IMR-90 (cell line): ENCODE results near the gene MAML3. TPM values are rescaled to one million over a fixed set of nuclear protein-coding genes. Genes with fewer than 3 reads are reported as not detected.
A peak's percentile ranks its signal among the peaks of the same experiment; 100 is the strongest.

Source experiments
- ATAC-seq: fragments of 200-7000 bp; cut with Tn5 transposase; 2 replicates; pipeline ENCODE4 v1.9.1; 2020; ENCODE audit warnings: low read depth, mild to moderate bottlenecking, moderate library complexity
- BruUV-seq: library from RNA; stranded (reverse); fragments of 400-500 nt; replicated peaks from 2 replicates; lab custom pipeline; 2021; lab: Mats Ljungman, UMichigan
- CTCF ChIA-PET: fragments of 300-600 bp; formaldehyde crosslinking; extraction: SDS; loops from one replicate; lab custom pipeline; 2021; ENCODE audit warnings: antibody characterized with exemption; lab: Yijun Ruan, JAX
- POLR2A ChIA-PET: fragments of 300-600 bp; sonication (Branson Sonifier 250); formaldehyde crosslinking; loops from one replicate; lab custom pipeline; 2022; ENCODE audit warnings: antibody characterized with exemption; ENCODE audit not compliant: unreplicated experiment; lab: Charles Lee
- DNase-seq: peaks from one replicate; pipeline ENCODE4 v3.0.0; 2013
- H2AFZ ChIP-seq: replicated peaks from 2 replicates; pipeline ENCODE3; 2013; ENCODE audit warnings: low read length, mild to moderate bottlenecking; ENCODE audit not compliant: poor library complexity
- H2AK5ac ChIP-seq: 2 replicates; pipeline ENCODE4 v1.6.1; 2013; ENCODE audit warnings: low read depth, low read length, inconsistent platforms
- H2AK9ac ChIP-seq: replicated peaks from 2 replicates; pipeline ENCODE3; 2013; ENCODE audit warnings: mild to moderate bottlenecking, low read depth, low read length, moderate library complexity; ENCODE audit not compliant: poor library complexity
- H2BK120ac ChIP-seq: 2 replicates; pipeline ENCODE4 v1.6.1; 2013; ENCODE audit warnings: low read depth, low read length, inconsistent platforms
- H2BK15ac ChIP-seq: 3 replicates; pipeline ENCODE4 v1.6.1; 2013; ENCODE audit warnings: low read depth, low read length, inconsistent platforms
- H2BK20ac ChIP-seq: 2 replicates; pipeline ENCODE4 v1.6.1; 2013; ENCODE audit warnings: low read depth, mild to moderate bottlenecking, inconsistent platforms, low read length, moderate library complexity
- H2BK5ac ChIP-seq: 2 replicates; pipeline ENCODE4 v1.6.1; 2013; ENCODE audit warnings: mild to moderate bottlenecking, low read depth, low read length, inconsistent platforms; ENCODE audit not compliant: poor library complexity, severe bottlenecking
- H3K14ac ChIP-seq: replicated peaks from 2 replicates; pipeline ENCODE4 v1.6.1; 2013; ENCODE audit warnings: low read depth, low read length, inconsistent platforms
- H3K18ac ChIP-seq: 2 replicates; pipeline ENCODE4 v1.6.1; 2013; ENCODE audit warnings: low read depth, low read length, control low read depth
- H3K23ac ChIP-seq: 2 replicates; pipeline ENCODE4 v1.6.1; 2013; ENCODE audit warnings: low read depth, low read length, inconsistent platforms
- H3K27ac ChIP-seq: 2 replicates; pipeline ENCODE4 v1.5.1; 2013; ENCODE audit warnings: mild to moderate bottlenecking, control low read depth, low read length; ENCODE audit not compliant: insufficient read depth
- H3K27me3 ChIP-seq: 2 replicates; pipeline ENCODE4 v1.6.1; 2013; ENCODE audit warnings: low read length; ENCODE audit not compliant: control insufficient read depth, insufficient read depth
- H3K36me3 ChIP-seq: 2 replicates; pipeline ENCODE4 v1.6.1; 2013; ENCODE audit warnings: low read length, mixed read lengths; ENCODE audit not compliant: control insufficient read depth, insufficient read depth
- H3K4ac ChIP-seq: 2 replicates; pipeline ENCODE4 v1.6.1; 2013; ENCODE audit warnings: low read depth, low read length, inconsistent platforms
- H3K4me1 ChIP-seq: 2 replicates; pipeline ENCODE4 v1.6.1; 2013; ENCODE audit warnings: low read length, mixed read lengths; ENCODE audit not compliant: control insufficient read depth, insufficient read depth
- H3K4me2 ChIP-seq: 2 replicates; pipeline ENCODE4 v1.6.1; 2013; ENCODE audit warnings: low read depth, mild to moderate bottlenecking, control low read depth, low read length, moderate library complexity
- H3K4me3 ChIP-seq: 2 replicates; pipeline ENCODE4 v1.5.1; 2013; ENCODE audit warnings: low read depth, mild to moderate bottlenecking, control low read depth, low read length, moderate library complexity; ENCODE audit not compliant: insufficient read depth
- H3K56ac ChIP-seq: 2 replicates; pipeline ENCODE4 v1.6.1; 2013; ENCODE audit warnings: low read length, inconsistent platforms; ENCODE audit not compliant: insufficient read depth; ENCODE audit errors: extremely low read depth
- H3K79me1 ChIP-seq, 2 experiments: 2 replicates each; pipeline ENCODE4 v1.6.1; 2013; ENCODE audit warnings: low read length in 2 of 2, inconsistent platforms in 1 of 2, low read depth in 1 of 2
- H3K9ac ChIP-seq: 2 replicates; pipeline ENCODE4 v1.6.1; 2013; ENCODE audit warnings: low read depth, low read length, control low read depth
- H3K9me1 ChIP-seq: 2 replicates; pipeline ENCODE4 v1.6.1; 2013; ENCODE audit warnings: low read length, inconsistent platforms; ENCODE audit not compliant: insufficient read depth
- H3K9me3 ChIP-seq: 2 replicates; pipeline ENCODE4 v1.6.1; 2013; ENCODE audit warnings: low read length; ENCODE audit not compliant: control insufficient read depth, insufficient read depth
- H4K20me1 ChIP-seq: 2 replicates; pipeline ENCODE4 v1.6.1; 2013; ENCODE audit warnings: low read length, inconsistent platforms; ENCODE audit not compliant: insufficient read depth
- H4K5ac ChIP-seq: 2 replicates; pipeline ENCODE4 v1.6.1; 2013; ENCODE audit warnings: mild to moderate bottlenecking, low read depth, low read length, control low read depth
- H4K8ac ChIP-seq, 2 experiments: 2 replicates each; pipeline ENCODE4 v1.6.1; 2013; ENCODE audit warnings: low read depth in 2 of 2, low read length in 2 of 2, control low read depth in 1 of 2, inconsistent platforms in 1 of 2
- H4K91ac ChIP-seq: 2 replicates; pipeline ENCODE4 v1.6.1; 2013; ENCODE audit warnings: low read depth, low read length, inconsistent platforms; ENCODE audit not compliant: insufficient read depth
- CEBPB ChIP-seq: IDR thresholded peaks from 2 replicates; pipeline ENCODE4 v1.6.1; 2012; ENCODE audit warnings: low read depth, low read length, improper control_type of control experiment
- WGBS, 2 experiments: methylation state at CpG; one replicate each; pipeline versions ENCODE4 v1.1.5 to v1.1.7; 2013; ENCODE audit warnings: missing lambda C conversion rate in 2 of 2; ENCODE audit not compliant: insufficient read length in 1 of 2; ENCODE audit errors: extremely low coverage in 2 of 2; 5-methylcytosine and 5-hydroxymethylcytosine counted together
- dilution Hi-C: fragments of 300-500 bp; cut with HindIII; formaldehyde crosslinking; loops from one replicate; pipeline ENCODE4 v1.14.3; 2018; ENCODE audit warnings: low sequenced_read_pairs; ENCODE audit not compliant: unreplicated experiment
- in situ Hi-C: fragments of 300-500 bp; cut with MboI; formaldehyde crosslinking; loops from 3 replicates; pipeline ENCODE4 v1.14.3; 2019; ENCODE audit warnings: low sequenced_read_pairs, inconsistent platforms, mixed read lengths
- intact Hi-C: fragments of 100-400 bp; cut with micrococcal nuclease; formaldehyde crosslinking; loops from 2 replicates; pipeline ENCODE4 v1.10.0; 2022
- polyA plus RNA-seq, 3 experiments: library from polyadenylated mRNA; depleted of rRNA; stranded (reverse); fragments of >200 nt; gene quantifications; 2 replicates each; pipeline ENCODE4 v1.2.3, GENCODE V29; 2012; ENCODE audit warnings: low replicate concordance in 1 of 3
- total RNA-seq: library from RNA; depleted of rRNA; stranded (reverse); fragments of >200 nt; gene quantifications from 2 replicates; pipeline ENCODE4 v1.2.3, GENCODE V29; 2012
- TF ChIP-seq, protein P1 (sequence below): fragments of 150-350 bp; IDR thresholded peaks from 2 replicates; pipeline ENCODE4 v1.6.1; 2016; ENCODE audit warnings: low read depth, mild to moderate bottlenecking, low read length, moderate library complexity, borderline replicate concordance

Gene MAML3
- total and polyA plus RNA-seq, 2 of the 4 experiments (the other 2 are of a cell fraction): 0.90 to 1.7 TPM

DNA sequence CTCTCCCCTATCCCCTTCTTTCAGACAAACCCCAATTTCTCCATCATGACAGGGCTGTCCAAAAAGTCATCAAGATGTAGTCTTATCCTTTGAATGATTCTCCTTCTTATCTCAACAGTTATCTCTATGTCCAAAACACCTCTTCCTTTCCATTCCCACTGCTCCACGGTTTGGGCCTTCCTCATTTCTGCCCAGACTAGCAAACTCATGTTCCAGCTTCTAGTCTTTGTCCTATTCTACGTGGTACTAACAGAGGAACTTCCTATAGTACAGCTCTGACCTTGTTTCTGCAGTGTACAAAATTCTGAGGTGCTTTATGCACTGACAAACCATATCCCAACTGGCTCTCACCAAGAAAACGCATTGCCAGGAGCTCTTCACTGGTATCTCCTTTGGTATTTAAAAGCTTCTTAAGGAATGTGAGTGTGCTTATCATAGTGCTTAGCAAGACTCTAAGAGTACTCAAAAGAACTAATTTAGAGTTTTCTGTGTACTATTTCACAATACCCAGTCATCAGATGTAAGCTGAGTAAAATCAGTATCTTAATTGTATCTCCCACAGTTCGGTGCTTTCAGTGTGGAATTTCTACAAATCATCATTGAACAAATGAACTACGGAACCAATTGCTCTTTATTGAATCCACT, 65.5 kb downstream of the MAML3 start:
- Histone ChIP-seq H3K9me1 (peaks cover 6% of the 10 kb centered on the region), H3K79me1 (peaks cover 5 to 41% of the 10 kb centered on the region in 2 experiments; a peak in 3 of 4 replicates), H3K14ac (peak overlapping the region; percentile 34; the same call in 1 of the 2 replicates), H2AFZ (no peak overlapping the region), H3K18ac (peak overlapping the region; percentile 24; the same call in 1 of the 2 replicates), H3K27me3 (no peaks in the 10 kb centered on the region), H2BK20ac (peak overlapping the region; percentile 76; the same call in 1 of the 2 replicates), H2AK9ac (no peak overlapping the region), H3K9ac (no peak overlapping the region), H2BK5ac (peak overlapping the region; percentile 18), H3K56ac (no peak overlapping the region), H3K36me3 (no peaks in the 10 kb centered on the region), H3K4ac (no peak overlapping the region), H3K27ac (peak overlapping the region; percentile 40; the same call in 1 of the 2 replicates), H3K4me3 (no peak overlapping the region), H3K4me2 (no peak overlapping the region), H2BK120ac (peak overlapping the region; percentile 42), H4K5ac (peak overlapping the region; percentile 64; the same call in 1 of the 2 replicates), H3K4me1 (peaks cover 28% of the 10 kb centered on the region), H3K9me3 (no peaks in the 10 kb centered on the region), H4K20me1 (no peaks in the 10 kb centered on the region), H4K8ac (peak overlapping the region; percentile 18 to 68; a peak in 3 of 4 replicates), H4K91ac (peak overlapping the region; percentile 57; the same call in 1 of the 2 replicates), H3K23ac (0 out of 2 replicates have a peak overlapping the region, but pooled peaks have one; percentile 7), H2AK5ac (peak overlapping the region; percentile 75; the same call in 1 of the 2 replicates), H2BK15ac (peak overlapping the region; percentile 57; the same call in 1 of the 3 replicates)
- peak; percentile 94 for TF ChIP-seq CEBPB
- TF ChIP-seq, protein P1, sequence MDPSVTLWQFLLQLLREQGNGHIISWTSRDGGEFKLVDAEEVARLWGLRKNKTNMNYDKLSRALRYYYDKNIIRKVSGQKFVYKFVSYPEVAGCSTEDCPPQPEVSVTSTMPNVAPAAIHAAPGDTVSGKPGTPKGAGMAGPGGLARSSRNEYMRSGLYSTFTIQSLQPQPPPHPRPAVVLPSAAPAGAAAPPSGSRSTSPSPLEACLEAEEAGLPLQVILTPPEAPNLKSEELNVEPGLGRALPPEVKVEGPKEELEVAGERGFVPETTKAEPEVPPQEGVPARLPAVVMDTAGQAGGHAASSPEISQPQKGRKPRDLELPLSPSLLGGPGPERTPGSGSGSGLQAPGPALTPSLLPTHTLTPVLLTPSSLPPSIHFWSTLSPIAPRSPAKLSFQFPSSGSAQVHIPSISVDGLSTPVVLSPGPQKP: no peak
- dilution Hi-C loops (no loop called here), in situ Hi-C loops (no loop called here), intact Hi-C loops (no loop called here)
- CTCF ChIA-PET: interaction anchor here (1.0 kb wide), 1 partner anchor 76 kb away, joined by 3 read pairs; no protein-coding TSS in a partner anchor
- POLR2A ChIA-PET: no interaction called here
- peak; percentile 52 for ATAC-seq
- BruUV-seq: no TSS peak
- WGBS, 2 experiments: no CpG with 5 or more reads among the region's 5 CpGs
- DNase-seq: peak; percentile 59
